HCT116 (cell line): ENCODE data around the gene MOV10L1.

ENCODE experiments used
- CTCF ChIP-seq, 3 experiments: fragments of 200-600 bp in 1 of 3; sonication (generic) in 1 of 3; IDR thresholded peaks in 2 of 3; conservative IDR thresholded peaks in 1 of 3; 2 replicates each; pipeline ENCODE4 v1.5.1; 2012 to 2017; ENCODE audit warnings: low read depth in 2 of 3, low read length in 2 of 3, antibody characterized with exemption in 1 of 3, borderline replicate concordance in 1 of 3, control low read depth in 1 of 3, mild to moderate bottlenecking in 1 of 3, mixed read lengths in 1 of 3, mixed run types in 1 of 3, moderate library complexity in 1 of 3; ENCODE audit not compliant: insufficient read depth in 1 of 3
- EGR1 ChIP-seq: IDR thresholded peaks from 2 replicates; pipeline ENCODE4 v1.6.1; 2012; ENCODE audit warnings: low read depth
- JUND ChIP-seq: IDR thresholded peaks from 2 replicates; pipeline ENCODE4 v1.6.1; 2012
- MAX ChIP-seq: IDR thresholded peaks from 2 replicates; pipeline ENCODE4 v1.6.1; 2012
- POLR2A ChIP-seq: IDR thresholded peaks from 2 replicates; pipeline ENCODE4 v1.7.0; 2011; ENCODE audit warnings: borderline replicate concordance; ENCODE audit not compliant: insufficient read depth, insufficient read length; ENCODE audit errors: extremely low read depth
- POLR2AphosphoS5 ChIP-seq: IDR thresholded peaks from 2 replicates; pipeline ENCODE4 v1.6.1; 2011; ENCODE audit warnings: mild to moderate bottlenecking, low read depth, low read length, moderate library complexity
- SRF ChIP-seq: IDR thresholded peaks from 2 replicates; pipeline ENCODE4 v1.6.1; 2012; ENCODE audit warnings: low read depth
- YY1 ChIP-seq: IDR thresholded peaks from 2 replicates; pipeline ENCODE4 v1.6.1; 2011; ENCODE audit warnings: low read length, low read depth, moderate library complexity, mild to moderate bottlenecking; ENCODE audit not compliant: insufficient replicate concordance; ENCODE audit errors: extremely low read depth
- TF ChIP-seq, protein P1 (sequence below): IDR thresholded peaks from 2 replicates; pipeline ENCODE4 v1.6.1; 2012; ENCODE audit warnings: low read depth

DNA sequence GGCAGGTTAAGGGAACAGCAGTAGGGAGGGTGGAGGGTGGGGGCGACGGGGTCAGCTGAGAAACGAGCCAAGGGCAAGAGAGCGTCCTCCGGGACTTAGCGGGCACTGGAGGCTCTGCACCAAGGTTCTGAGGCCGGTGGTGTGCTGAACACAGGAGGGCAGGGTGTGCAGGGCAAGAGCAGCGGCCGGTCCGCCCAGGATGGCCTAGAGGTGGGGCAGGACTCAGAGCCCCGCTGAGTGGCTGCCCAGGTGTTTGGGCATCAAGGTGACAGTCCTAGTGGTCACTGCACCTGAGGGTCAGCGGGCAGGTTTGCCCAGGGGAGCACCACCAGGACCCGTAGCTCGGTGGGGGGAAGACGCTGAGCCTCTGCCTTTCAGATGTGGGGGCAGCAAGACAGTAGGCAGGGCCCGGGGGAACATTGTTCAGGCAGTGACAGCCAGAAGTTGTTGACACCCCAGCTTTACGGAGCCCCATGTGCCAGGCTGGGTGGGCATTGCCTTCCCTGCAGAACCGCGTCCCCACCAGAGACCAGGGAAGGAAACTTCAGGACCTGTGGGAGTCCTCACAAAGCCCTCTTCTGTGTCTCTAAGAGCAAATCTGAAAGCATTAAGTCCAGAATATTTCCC is 27.2 kb upstream of the MOV10L1 start:
- TF ChIP-seq SRF (no peak), CTCF (IDR thresholded peaks at IDR 0.05 in 2 of 3, conservative IDR thresholded peaks at IDR 0.05 in 1 of 3; ENCODE audit: borderline replicate concordance in 1 of 3, insufficient read depth in 1 of 3, low read depth in 2 of 3, low read length in 2 of 3) (no peak), YY1 (no peak), POLR2A (no peak), POLR2AphosphoS5 (no peak), JUND (no peak), MAX (no peak), EGR1 (no peak)
- TF ChIP-seq, protein P1, sequence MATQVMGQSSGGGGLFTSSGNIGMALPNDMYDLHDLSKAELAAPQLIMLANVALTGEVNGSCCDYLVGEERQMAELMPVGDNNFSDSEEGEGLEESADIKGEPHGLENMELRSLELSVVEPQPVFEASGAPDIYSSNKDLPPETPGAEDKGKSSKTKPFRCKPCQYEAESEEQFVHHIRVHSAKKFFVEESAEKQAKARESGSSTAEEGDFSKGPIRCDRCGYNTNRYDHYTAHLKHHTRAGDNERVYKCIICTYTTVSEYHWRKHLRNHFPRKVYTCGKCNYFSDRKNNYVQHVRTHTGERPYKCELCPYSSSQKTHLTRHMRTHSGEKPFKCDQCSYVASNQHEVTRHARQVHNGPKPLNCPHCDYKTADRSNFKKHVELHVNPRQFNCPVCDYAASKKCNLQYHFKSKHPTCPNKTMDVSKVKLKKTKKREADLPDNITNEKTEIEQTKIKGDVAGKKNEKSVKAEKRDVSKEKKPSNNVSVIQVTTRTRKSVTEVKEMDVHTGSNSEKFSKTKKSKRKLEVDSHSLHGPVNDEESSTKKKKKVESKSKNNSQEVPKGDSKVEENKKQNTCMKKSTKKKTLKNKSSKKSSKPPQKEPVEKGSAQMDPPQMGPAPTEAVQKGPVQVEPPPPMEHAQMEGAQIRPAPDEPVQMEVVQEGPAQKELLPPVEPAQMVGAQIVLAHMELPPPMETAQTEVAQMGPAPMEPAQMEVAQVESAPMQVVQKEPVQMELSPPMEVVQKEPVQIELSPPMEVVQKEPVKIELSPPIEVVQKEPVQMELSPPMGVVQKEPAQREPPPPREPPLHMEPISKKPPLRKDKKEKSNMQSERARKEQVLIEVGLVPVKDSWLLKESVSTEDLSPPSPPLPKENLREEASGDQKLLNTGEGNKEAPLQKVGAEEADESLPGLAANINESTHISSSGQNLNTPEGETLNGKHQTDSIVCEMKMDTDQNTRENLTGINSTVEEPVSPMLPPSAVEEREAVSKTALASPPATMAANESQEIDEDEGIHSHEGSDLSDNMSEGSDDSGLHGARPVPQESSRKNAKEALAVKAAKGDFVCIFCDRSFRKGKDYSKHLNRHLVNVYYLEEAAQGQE = no peak
